NCI-H345 (cell line): ENCODE results near the gene DNM2.
A peak's percentile ranks its signal among the peaks of the same experiment; 100 is the strongest.
"Not testable (repeated sequence)": the region's sequence is repeated elsewhere in the genome, so short reads cannot be mapped to it uniquely, and the experiment has no call there.

ENCODE experiments used
- DNase-seq: peaks from one replicate; lab custom pipeline; 2025; lab: John Stamatoyannopoulos, UW

DNM2 gene

GRCh38 chr19:10717356-10718204, at the start of gene DNM2:
Gene DNM2, plus strand, starts transcription at chr19:10718079. Its CDS starts 164 bp downstream, at chr19:10718243.
- DNase-seq, result peak; percentile 100

GRCh38 chr19:10669246-10669645, 48.6 kb upstream of the DNM2 start:
- DNase-seq, result no peak

- DNase-seq, result no peak
These were observed 47.7 kb upstream of the DNM2 start for GRCh38 chr19:10670182-10670581.

- DNase-seq, result no peak
These were observed 46.7 kb upstream of the DNM2 start for GRCh38 chr19:10670876-10671804.

- not testable (repeated sequence) for DNase-seq
These were observed 46.0 kb upstream of the DNM2 start for GRCh38 chr19:10671922-10672321.

GRCh38 chr19:10675214-10675613, 42.7 kb upstream of the DNM2 start:
- DNase-seq, result not testable (repeated sequence)

GRCh38 chr19:10677751-10678150, 40.1 kb upstream of the DNM2 start:
- DNase-seq, result no peak

GRCh38 chr19:10678813-10679212, 39.1 kb upstream of the DNM2 start:
- DNase-seq, result no peak

- DNase-seq, result no peak
These were observed 38.1 kb upstream of the DNM2 start for GRCh38 chr19:10679743-10680142.

- DNase-seq, result no peak
These were observed 37.2 kb upstream of the DNM2 start for GRCh38 chr19:10680545-10681135.

- no peak for DNase-seq
These were observed 36.2 kb upstream of the DNM2 start for GRCh38 chr19:10681658-10682057.

GRCh38 chr19:10682397-10683063, 35.3 kb upstream of the DNM2 start:
- no peak for DNase-seq

- no peak for DNase-seq
These were observed 34.8 kb upstream of the DNM2 start for GRCh38 chr19:10683064-10683426.

GRCh38 chr19:10683582-10683981, 34.3 kb upstream of the DNM2 start:
- no peak for DNase-seq

- DNase-seq, result no peak
These were observed 32.7 kb upstream of the DNM2 start for GRCh38 chr19:10685210-10685609.

GRCh38 chr19:10686193-10686592, 31.7 kb upstream of the DNM2 start:
- no peak for DNase-seq

- DNase-seq, result no peak
These were observed 31.0 kb upstream of the DNM2 start for GRCh38 chr19:10686661-10687517.

- no peak for DNase-seq
These were observed 30.2 kb upstream of the DNM2 start for GRCh38 chr19:10687518-10688288.

GRCh38 chr19:10688545-10689280, 29.2 kb upstream of the DNM2 start:
- DNase-seq, result no peak
